Kidney tubule cell (primary cell): ENCODE measurements around the gene TPTE.
"Not testable (repeated sequence)": the region's sequence is repeated elsewhere in the genome, so short reads cannot be mapped to it uniquely, and the experiment has no call there.

Experiments
- DNase-seq: peaks from one replicate; pipeline ENCODE4 v3.0.0-alpha.2; 2018; ENCODE audit warnings: low spot score

Gene TPTE

DNA sequence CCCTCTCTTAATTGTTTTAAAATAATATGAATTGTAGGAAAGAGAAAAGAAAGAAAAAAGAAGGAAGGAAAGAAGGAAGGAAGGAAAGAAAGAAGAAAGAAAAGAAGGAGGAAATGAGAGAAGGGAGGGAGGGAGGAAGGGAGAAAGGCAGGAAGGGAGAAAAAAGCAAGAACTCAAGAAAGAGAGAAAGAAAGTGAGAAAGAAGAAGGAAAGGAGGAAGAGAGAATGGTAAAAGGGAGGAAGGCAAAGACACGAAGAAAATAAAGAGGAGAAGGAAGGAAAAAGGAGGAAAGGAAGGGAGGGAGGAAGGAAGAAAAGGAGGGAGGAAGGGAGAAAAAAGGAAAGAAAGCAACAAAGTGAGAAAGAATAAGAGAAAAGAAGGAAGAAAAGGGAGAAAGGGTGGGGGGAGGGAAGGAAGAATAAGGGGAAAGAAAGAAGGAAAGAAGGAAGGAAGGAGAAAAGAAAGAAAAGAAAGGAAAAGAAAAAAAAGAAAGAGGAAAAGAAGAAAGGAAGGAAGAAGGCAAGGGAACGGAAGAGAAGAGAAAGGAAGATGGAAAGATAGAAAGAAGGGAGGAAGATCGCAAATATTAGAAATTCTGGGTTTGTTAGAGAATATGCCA, 95.9 kb downstream of the TPTE start:
- DNase-seq = not testable (repeated sequence)

DNA sequence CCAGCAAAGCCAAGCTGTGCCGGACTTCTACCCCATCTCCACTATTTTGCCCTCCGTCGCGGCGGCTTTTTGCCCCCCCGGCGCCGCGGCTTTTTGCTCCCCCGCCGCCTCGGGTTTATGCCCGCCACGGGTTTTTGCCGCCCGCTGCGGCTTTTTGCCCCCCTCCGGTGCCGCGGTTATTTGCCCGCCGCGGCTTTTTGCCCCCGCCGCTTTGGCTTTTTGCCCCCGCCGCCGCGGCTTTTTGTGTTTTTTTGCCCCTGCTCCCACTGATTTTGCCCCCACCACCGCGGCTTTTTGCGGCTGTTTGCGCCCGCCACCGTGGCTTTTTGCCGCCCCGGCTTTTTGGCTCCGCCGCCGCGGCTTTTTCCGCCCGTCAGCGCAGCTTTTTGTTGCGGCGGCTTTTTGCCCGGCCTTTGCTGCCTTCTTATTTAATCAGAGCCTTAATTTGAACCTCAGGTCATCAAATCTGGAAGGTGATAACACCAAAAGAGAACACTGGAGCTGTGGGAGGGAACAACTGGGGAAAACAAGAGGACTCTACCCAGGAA, 106.0 kb downstream of the TPTE start:
- DNase-seq = no peak

DNA sequence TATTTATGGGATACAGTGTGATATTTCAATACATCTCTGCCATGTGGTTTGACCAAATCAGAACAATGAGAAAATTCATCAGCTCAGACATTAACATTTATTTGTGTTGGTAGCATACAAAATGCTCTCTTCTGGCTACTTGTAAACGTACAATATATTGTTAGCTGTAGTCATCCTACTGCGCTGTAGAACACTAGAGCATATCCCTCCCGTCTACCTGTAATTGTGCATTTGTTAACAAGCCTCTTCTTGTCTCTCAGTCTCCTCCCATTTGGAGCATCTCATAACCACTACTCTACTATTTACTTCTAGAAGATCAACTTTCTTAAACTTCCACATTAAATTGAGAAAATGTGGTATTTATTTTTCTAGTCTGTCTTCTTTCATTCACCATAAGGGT, 107.9 kb downstream of the TPTE start:
- not testable (repeated sequence) for DNase-seq

DNA sequence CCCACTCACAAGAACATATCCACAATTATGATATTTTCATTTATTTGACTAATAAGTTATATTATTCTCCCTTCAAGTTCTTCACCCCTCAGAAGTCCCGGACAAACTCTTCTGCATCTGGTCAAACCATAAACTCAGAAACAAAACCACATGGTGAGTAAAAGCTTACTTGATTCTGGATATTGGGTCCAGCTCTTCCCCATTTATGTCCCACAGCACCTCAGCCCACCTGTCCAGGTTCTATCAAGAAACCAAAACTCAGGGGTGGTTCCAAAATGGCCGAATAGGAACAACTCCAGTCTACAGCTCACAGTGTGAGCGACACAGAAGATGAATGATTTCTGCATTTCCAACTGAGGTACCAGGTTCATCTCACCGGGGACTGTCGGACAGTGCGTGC, 109.4 kb downstream of the TPTE start:
- not testable (repeated sequence) for DNase-seq

DNA sequence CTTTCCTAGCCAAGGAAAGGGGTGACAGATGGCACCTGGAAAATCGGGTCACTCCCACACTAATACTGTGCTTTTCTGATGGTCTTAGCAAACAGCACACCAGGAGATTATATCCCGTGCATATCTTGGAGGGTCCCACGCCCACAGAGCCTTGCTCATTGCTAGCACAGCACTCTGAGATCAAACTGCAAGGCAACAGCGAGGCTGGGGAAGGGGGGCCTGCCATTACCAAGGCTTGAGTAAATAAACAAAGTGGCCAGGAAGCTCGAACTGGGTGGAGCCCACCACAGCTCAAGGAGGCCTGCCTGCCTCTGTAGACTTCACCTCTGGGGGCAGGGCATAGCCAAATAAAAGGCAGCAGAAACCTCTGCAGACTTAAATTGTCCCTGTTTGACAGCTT, 109.9 kb downstream of the TPTE start:
- not testable (repeated sequence) for DNase-seq

DNA sequence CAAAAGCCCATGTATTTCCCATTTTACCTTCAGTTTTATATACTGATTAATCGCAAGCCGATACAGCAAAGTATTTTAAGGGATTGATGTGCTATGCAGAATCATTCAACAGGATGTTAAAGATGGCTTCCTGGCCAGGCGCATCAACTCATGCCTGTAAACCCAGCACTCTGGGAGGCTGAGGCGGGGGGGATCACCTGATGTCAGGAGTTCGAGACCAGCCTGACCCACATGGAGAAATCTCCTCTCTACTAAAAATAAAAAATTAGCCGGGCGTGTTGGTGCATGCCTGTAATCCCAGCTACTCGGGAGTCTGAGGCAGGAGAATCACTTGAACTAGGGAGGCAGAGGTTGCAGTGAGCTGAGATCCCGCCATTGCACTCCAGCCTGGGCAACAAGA, 116.8 kb downstream of the TPTE start:
- not testable (repeated sequence) for DNase-seq

DNA sequence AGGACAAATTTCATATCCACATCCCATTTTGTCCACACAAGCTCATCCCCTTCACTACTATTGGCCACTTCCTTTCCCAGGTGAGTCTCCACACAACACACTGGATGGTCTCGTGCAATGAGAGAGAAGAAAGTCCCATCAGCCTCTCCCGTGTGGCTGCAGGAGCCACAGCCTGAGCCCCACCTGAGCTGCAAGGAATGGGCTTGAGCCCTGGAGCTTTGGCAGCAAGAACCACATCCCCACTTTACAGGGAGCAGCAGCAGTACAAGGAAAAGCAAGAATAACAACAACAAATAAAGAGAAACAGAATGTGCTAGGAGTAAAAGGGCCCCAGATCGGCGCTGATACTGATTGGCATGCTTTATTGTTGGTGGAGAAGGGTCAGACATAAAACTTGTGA, 117.7 kb downstream of the TPTE start:
- no peak for DNase-seq

DNA sequence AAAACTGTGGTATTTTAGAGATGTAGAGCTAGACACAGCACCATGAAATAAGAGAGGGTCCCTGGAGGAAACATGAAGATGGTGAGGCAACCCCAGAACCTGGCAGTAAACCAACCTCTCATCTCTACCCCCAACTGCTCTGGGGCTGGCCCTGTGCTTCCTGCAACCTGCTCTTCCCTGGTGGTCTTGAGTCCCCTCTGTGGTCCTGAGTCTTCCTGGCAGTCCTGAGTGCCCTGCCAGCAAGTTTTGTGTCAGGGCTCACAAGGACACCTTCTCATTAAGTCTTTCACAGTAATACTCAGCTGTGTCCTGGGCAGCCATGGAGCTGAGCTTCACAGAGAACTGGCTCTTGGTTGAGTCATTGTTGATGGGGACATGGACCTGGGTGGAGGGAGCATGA, 118.4 kb downstream of the TPTE start:
- not testable (repeated sequence) for DNase-seq

DNA sequence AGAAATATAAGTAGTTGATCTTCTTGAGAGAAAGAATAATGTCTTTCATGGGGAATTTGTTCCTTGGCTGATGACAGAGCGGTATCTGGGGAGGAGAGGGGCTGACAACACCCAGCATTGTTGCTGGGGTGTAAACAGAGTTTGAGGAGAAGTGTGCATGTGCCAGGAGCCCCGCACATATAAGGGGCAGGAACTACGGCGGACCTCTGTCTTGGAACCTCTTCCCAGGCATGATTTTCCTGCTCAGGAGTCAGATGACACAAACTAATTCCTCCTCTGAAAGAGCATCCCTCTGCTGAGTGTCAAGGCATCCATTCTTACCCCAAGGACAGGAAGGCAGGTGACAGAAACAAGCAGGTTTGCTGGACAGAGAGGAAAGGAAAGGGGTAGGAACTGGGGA, 119.1 kb downstream of the TPTE start:
- no peak for DNase-seq

DNA sequence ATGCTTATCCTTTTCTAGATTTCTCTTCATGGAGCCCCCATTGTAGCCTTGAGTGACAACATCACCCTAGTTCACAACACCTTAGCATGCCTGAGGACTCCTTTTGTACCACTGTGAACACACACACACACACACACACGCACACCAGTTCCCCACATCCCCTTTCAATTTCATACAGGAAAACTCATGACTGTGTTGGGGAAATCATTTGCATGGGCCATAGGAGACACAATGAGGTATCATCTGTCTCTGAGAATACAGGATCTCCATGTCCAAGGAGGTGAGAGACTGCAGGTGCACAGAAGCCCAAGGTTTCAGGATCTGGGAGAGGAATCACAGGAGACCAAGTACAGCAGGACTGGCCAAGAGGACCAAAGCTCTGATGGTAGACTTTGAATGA, 119.7 kb downstream of the TPTE start:
- no peak for DNase-seq

DNA sequence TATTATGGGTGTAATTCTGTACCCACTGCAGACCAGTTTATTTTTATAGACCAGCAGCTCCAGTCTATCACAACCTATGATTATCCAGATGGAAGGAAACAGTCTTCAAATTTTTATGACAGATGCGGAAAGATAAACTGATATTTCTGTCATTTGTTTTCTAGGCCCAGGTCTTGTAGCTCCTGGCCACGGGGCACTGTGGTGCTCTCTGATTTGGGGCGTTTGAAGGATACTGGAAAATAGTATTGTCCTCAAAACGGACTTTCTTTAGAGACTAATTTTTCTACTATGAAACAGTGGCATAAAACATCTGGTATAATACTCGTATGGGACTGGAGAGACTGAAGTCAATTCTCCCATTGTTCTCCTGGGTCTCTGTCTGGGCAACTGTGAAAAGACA, 124.3 kb downstream of the TPTE start:
- not testable (repeated sequence) for DNase-seq

DNA sequence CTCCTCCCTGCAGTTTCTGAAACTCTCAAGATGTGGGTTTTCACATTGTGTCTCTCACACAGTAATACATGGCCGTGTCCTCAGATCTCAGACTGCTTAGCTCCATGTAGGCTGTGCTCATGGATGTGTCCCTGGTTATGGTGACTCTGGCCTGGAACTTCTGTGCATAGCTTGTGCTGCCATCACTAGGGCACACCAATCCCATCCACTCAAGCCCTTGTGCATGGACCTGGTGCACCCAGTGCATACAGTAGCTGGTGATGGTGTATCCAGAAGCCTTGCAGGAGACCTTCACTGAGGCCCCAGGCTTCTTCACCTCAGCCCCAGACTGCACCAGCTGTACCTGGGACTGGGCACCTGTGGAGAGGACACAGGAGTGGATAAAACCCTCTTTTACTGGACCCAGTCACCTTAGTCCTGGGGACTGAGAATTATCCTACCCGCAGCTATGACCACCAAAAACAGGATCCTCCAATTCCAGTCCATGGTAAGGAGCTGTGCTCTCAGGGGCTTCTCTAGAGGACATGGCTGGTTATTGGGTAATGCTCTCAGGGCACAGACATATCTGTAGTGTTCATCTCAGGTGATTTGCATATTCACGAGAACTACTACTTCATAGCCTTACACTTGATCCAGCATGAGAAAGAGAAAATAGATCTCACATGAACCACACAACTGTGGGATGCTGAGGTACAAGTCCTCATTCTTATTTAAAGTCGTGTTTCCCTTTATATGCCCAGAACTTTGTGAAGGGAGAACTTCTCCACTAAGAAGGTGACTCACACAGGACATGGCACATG, 128.2 kb downstream of the TPTE start:
- DNase-seq = not testable (repeated sequence)

DNA sequence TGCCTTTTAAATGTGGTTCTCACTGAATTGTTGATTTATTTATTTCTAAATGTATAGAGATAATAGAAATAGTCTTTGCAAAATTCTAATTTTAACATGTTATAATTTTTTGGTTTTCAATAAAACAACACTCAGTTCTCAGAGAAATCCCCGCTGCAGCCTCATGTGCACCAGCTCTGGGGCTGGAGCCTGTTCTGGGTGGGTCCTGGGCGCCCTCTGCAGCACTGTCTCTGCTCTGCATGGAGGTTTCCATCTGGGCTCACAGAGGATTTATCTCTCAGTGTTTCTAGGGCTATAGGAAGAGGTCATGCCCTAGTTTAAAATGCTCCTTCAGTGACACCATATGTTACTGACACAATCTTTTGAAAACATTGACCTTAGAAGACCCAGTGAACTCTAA, 128.9 kb downstream of the TPTE start:
- not testable (repeated sequence) for DNase-seq
